H1 (cell line): ENCODE measurements around the gene NGFR. TPM values are rescaled to one million over a fixed set of nuclear protein-coding genes. Genes with fewer than 3 reads are reported as not detected.

ENCODE experiments used
- CHD1 ChIP-seq: IDR thresholded peaks from 2 replicates; pipeline ENCODE4 v1.6.1; 2012; ENCODE audit warnings: low read depth, low read length, improper control_type of control experiment
- CHD2 ChIP-seq: IDR thresholded peaks from 2 replicates; pipeline ENCODE4 v1.6.1; 2012; ENCODE audit warnings: low read length, improper control_type of control experiment
- CHD7 ChIP-seq: fragments of 300-600 bp; sonication (generic); IDR thresholded peaks from 2 replicates; pipeline ENCODE4 v1.7.1; 2012; ENCODE audit warnings: low read length, moderate library complexity, mild to moderate bottlenecking, inconsistent platforms; ENCODE audit not compliant: insufficient replicate concordance
- GABPA ChIP-seq: IDR thresholded peaks from 2 replicates; pipeline ENCODE4 v1.6.1; 2011; ENCODE audit warnings: mild to moderate bottlenecking, low read length, moderate library complexity, borderline replicate concordance; ENCODE audit not compliant: insufficient read depth
- JUN ChIP-seq: IDR thresholded peaks from 2 replicates; pipeline ENCODE4 v1.6.1; 2011; ENCODE audit warnings: low read depth, mild to moderate bottlenecking, improper control_type of control experiment, low read length
- KDM5A ChIP-seq: fragments of 200-600 bp; IDR thresholded peaks from 2 replicates; pipeline ENCODE4 v1.7.1; 2012; ENCODE audit warnings: mild to moderate bottlenecking, low read length, inconsistent platforms, mixed read lengths
- POLR2A ChIP-seq, 2 experiments: IDR thresholded peaks; 1 replicate in 1 of 2; 2 replicates in 1 of 2; pipeline ENCODE4 v1.6.1; 2011; ENCODE audit warnings: low read depth in 2 of 2, low read length in 2 of 2, mild to moderate bottlenecking in 2 of 2; ENCODE audit errors: control extremely low read depth in 1 of 2
- RXRA ChIP-seq: IDR thresholded peaks from 2 replicates; pipeline ENCODE4 v1.6.1; 2011; ENCODE audit warnings: low read depth, mild to moderate bottlenecking, low read length, moderate library complexity; ENCODE audit not compliant: insufficient read depth
- USF2 ChIP-seq: IDR thresholded peaks from 2 replicates; pipeline ENCODE4 v1.6.1; 2011; ENCODE audit warnings: low read length, improper control_type of control experiment
- polyA plus RNA-seq, 7 experiments: library from polyadenylated mRNA; depleted of rRNA in 3 of 7; stranded (reverse) in 5 of 7; unstranded in 2 of 7; fragments of >200 nt in 5 of 7; fragments of 200-250 nt in 2 of 7; gene quantifications; 1 replicate in 5 of 7; 2 replicates in 1 of 7; 4 replicates in 1 of 7; pipeline versions ENCODE4 v1.2.1 to v1.2.3, GENCODE V29; 2011 to 2013; ENCODE audit warnings: missing spikeins in 2 of 7, mixed read lengths in 2 of 7
- total RNA-seq: library from RNA; stranded (reverse); fragmentation: NEBNext Ultra II Directional; extraction: Animal tissue kit (Norgen Biotek cat#: 25700); gene quantifications from 2 replicates; pipeline ENCODE4 v1.2.1, GENCODE V29; 2021

The NGFR gene
- total and polyA plus RNA-seq, 2 of the 8 experiments (the other 6 are each of a cell fraction or from before 2014, with no cell fraction given): 8.1 to 10.3 TPM

- TF ChIP-seq CHD7 (no peak), JUN (no peak), GABPA (no peak), USF2 (no peak), KDM5A (no peak), POLR2A (IDR thresholded peaks at IDR 0.05; ENCODE audit: control extremely low read depth in 1 of 2, low read depth in 2 of 2, low read length in 2 of 2) (no peak), CHD2 (no peak), CHD1 (no peak), RXRA (no peak)
Measured at GRCh38 chr17:49525831-49526741, 31.0 kb downstream of the NGFR start (continued).
